Nephron (organoid): ENCODE results near the gene SEL1L.

Source experiments
- H3K27ac Mint-ChIP-seq, 3 experiments: 2 replicates each; pipeline ENCODE4 v1.8.0; 2020; ENCODE audit warnings: mixed read lengths in 3 of 3, mild to moderate bottlenecking in 2 of 3, moderate library complexity in 1 of 3
- H3K27me3 Mint-ChIP-seq: 2 replicates; pipeline ENCODE4 v1.8.0; 2021; ENCODE audit warnings: low read depth, mild to moderate bottlenecking, moderate library complexity, mixed read lengths
- H3K36me3 Mint-ChIP-seq: 2 replicates; pipeline ENCODE4 v1.8.0; 2020; ENCODE audit warnings: low read depth, mixed read lengths
- H3K4me1 Mint-ChIP-seq: 2 replicates; pipeline ENCODE4 v1.8.0; 2020; ENCODE audit warnings: mixed read lengths
- H3K4me3 Mint-ChIP-seq, 3 experiments: 2 replicates each; pipeline ENCODE4 v1.8.0; 2020; ENCODE audit warnings: mild to moderate bottlenecking in 3 of 3, mixed read lengths in 3 of 3, moderate library complexity in 2 of 3
- H3K9me3 Mint-ChIP-seq: 2 replicates; pipeline ENCODE4 v1.8.0; 2020; ENCODE audit warnings: mixed read lengths
- TF ChIP-seq, protein P1 (sequence below), 3 experiments: fragments of 200-600 bp; sonication (generic); IDR thresholded peaks; one replicate each; pipeline ENCODE4 v1.5.0; 2021; ENCODE audit warnings: antibody characterized with exemption in 3 of 3; ENCODE audit not compliant: unreplicated experiment in 3 of 3

The SEL1L gene

DNA sequence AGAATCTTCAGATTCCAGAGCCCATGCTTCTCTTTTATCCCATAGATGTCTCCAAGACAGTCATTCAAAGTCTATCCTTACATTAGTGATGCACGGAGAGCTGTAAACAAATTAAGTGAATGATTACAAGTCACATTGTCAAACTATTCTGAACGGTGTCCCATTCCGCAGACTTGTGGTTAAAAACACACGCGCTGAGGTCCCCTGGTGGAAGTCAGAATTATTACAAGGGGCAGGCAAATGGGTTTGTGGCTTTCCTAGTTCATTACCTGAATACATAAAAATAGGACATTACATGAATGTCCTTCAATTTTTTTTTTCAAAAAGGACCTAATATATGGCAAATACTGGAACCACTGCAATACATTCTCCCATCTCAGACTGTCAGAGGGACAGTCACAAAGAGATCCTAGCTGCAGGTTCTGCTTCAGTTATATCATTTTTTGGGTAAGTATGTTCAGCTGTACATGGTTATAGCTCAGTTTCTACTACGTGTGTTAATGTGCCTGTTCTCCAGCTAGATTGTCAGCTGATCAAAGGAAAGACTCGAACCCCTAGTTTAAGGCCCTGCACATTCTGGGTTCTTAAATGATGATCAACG lies 80.4 kb downstream of the SEL1L start:
- Mint-ChIP-seq H3K4me3 (no peak overlapping the region), H3K9me3 (no peaks in the 10 kb centered on the region), H3K27ac (no peak overlapping the region), H3K27me3 (peaks cover 25% of the 10 kb centered on the region), H3K36me3 (no peaks in the 10 kb centered on the region), H3K4me1 (peaks cover 26% of the 10 kb centered on the region)
- TF ChIP-seq, protein P1, sequence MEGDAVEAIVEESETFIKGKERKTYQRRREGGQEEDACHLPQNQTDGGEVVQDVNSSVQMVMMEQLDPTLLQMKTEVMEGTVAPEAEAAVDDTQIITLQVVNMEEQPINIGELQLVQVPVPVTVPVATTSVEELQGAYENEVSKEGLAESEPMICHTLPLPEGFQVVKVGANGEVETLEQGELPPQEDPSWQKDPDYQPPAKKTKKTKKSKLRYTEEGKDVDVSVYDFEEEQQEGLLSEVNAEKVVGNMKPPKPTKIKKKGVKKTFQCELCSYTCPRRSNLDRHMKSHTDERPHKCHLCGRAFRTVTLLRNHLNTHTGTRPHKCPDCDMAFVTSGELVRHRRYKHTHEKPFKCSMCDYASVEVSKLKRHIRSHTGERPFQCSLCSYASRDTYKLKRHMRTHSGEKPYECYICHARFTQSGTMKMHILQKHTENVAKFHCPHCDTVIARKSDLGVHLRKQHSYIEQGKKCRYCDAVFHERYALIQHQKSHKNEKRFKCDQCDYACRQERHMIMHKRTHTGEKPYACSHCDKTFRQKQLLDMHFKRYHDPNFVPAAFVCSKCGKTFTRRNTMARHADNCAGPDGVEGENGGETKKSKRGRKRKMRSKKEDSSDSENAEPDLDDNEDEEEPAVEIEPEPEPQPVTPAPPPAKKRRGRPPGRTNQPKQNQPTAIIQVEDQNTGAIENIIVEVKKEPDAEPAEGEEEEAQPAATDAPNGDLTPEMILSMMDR (IDR thresholded peaks at IDR 0.05; ENCODE audit: unreplicated experiment in 3 of 3), result peak; percentile 88 to 92 (median 91)

DNA sequence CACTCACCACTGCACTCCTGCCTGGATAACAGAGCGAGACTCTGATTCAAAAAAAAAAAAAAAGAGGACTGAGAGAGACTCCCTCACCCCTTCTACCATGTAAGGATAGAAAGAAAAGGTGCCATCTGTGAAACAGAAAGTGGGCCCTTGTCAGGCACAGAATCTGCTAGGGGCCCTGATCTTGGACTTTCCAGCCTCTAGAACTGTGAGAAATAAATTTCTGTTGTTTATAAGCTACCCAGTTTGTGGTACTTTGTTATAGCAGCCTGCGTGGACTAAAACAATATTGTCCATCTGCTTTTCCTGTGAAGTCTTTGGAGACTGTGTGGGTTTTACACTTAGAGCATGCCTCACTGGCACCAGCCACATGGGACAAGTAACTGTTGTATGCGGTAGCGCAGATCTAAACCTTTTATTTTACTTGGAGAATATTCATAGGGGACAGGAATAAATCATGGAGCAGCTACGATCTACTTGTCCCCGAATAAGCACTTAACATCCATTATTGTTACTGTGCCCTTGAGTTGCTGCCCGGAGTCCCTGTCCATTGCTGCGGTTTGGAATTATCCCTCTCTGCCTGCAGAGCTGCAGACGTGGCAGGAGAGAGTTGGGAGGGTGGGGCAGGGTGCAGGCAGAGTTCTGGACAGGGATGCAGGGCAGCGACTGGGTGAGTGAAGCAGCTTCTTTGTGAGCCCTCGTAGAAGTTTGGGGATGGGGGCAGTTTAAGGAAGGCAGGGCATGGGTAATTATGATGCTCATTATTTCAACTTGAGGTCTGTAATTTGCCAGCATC lies 81.1 kb downstream of the SEL1L start:
- Mint-ChIP-seq H3K4me3 (no peak overlapping the region), H3K27ac (peak overlapping the region in 1 of 3 experiments; percentile 28), H3K27me3 (peaks cover 27% of the 10 kb centered on the region), H3K36me3 (no peaks in the 10 kb centered on the region), H3K4me1 (peaks cover 28% of the 10 kb centered on the region), H3K9me3 (no peaks in the 10 kb centered on the region)
- TF ChIP-seq, protein P1 (IDR thresholded peaks at IDR 0.05; ENCODE audit: unreplicated experiment in 3 of 3), result no peak

DNA sequence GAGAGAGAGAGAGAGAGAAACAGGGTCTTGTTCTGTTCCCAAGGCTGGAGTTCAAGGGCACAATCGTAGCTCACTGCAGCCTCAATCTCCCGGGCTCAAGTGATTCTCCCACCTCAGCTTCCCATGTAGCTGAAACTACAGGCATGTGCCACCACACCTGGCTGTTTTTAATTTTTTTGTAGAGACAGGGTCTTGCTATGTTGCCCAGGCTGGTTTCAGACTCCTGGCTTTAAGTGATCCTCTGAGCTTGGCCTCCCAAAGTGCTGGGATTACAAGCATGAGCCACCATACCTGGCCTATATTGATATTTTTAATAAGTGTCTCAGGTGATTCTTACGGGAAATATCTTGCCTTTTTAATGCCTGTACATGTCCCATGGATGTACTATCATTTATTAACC lies 82.7 kb downstream of the SEL1L start:
- H3K9me3 Mint-ChIP-seq, result no peaks in the 10 kb centered on the region
- H3K36me3 Mint-ChIP-seq, result no peaks in the 10 kb centered on the region
- H3K4me3 Mint-ChIP-seq, result no peak overlapping the region
- H3K4me1 Mint-ChIP-seq, result peaks cover 28% of the 10 kb centered on the region
- H3K27me3 Mint-ChIP-seq, result peaks cover 27% of the 10 kb centered on the region
- TF ChIP-seq, protein P1 (IDR thresholded peaks at IDR 0.05; ENCODE audit: unreplicated experiment in 3 of 3), result no peak
- H3K27ac Mint-ChIP-seq, result peak overlapping the region in 1 of 3 experiments; percentile 31

DNA sequence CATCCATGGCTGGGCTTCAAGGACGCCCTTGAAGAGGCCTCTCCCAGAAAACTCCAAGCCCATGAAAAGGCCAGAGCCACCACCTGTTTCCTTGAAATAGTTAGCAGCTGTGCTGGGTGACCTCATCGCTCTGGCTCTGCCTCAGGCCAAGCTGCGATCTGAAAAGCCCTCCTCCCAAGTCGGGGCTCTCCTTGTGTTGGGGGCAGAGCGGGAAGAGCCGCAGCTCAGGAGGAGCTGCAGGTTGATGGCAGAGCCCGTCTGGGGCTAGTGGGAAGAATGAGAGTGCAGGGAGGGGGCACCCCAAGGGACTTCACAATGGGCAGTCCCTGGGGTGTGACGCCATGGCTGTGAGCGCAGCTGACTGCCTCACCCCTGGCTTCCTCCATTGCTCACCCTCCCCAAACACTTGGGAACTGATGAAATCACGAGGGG lies 83.5 kb downstream of the SEL1L start:
- Mint-ChIP-seq H3K36me3 (no peaks in the 10 kb centered on the region), H3K27ac (peak overlapping the region; percentile 31 to 87 (median 81)), H3K4me3 (peak overlapping the region in 1 of 3 experiments; percentile 36), H3K27me3 (peaks cover 27% of the 10 kb centered on the region), H3K9me3 (no peaks in the 10 kb centered on the region), H3K4me1 (peaks cover 28% of the 10 kb centered on the region)
- TF ChIP-seq, protein P1 (IDR thresholded peaks at IDR 0.05; ENCODE audit: unreplicated experiment in 3 of 3), result no peak

DNA sequence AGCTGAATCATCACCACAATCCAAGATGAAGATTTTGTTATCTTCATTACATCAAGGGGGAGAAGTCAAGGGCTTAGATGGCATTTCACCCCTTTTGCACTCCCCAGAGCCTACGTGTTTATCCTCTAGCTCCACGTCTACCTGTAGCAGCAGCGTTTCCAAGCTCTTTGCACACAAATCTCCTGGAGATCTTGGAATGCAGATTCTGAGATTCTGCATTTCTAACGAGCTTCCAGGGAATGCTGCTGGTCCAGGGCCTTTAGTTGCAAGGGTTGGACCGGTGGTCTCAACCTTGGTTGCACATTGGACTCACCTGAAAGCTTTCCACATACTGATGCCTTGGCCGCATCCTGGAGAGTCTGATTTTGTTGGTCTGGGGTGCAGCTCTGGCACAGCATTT lies 84.1 kb downstream of the SEL1L start:
- H3K4me1 Mint-ChIP-seq, result peaks cover 28% of the 10 kb centered on the region
- TF ChIP-seq, protein P1 (IDR thresholded peaks at IDR 0.05; ENCODE audit: unreplicated experiment in 3 of 3), result no peak
- H3K4me3 Mint-ChIP-seq, result peak overlapping the region in 1 of 3 experiments; percentile 55
- peaks cover 28% of the 10 kb centered on the region for H3K27me3 Mint-ChIP-seq
- H3K9me3 Mint-ChIP-seq, result peaks cover 1% of the 10 kb centered on the region
- H3K36me3 Mint-ChIP-seq, result no peaks in the 10 kb centered on the region
- peak overlapping the region; percentile 31 to 87 (median 56) for H3K27ac Mint-ChIP-seq
